Measurements from ENCODE around the gene WASHC3. TPM values are rescaled to one million over a fixed set of nuclear protein-coding genes. Genes with fewer than 3 reads are reported as not detected.

WASHC3 gene
- total RNA-seq, 3 donors from 2014 or later, result 68.1 to 99.9 (median 74.1) TPM

- Histone ChIP-seq H3K36me3 (no peaks in the 10 kb centered on the region), H3K9me3 (no peaks in the 10 kb centered on the region), H3K4me1 (no peaks in the 10 kb centered on the region), H3K27ac (no peak overlapping the region), H3K27me3 (no peaks in the 10 kb centered on the region), H3K4me3 (no peak overlapping the region)
- no peak for DNase-seq (ENCODE audit: low spot score in 2 of 2)
- no peak for TF ChIP-seq POLR2A (IDR thresholded peaks at IDR 0.05)
- no peak for TF ChIP-seq CTCF (IDR thresholded peaks at IDR 0.05)
- no peak for TF ChIP-seq POLR2AphosphoS5 (IDR thresholded peaks at IDR 0.05)
- intact Hi-C loops (cut with DNase I; ENCODE audit: low total_unique reads), result no loop called here
These were observed 93.0 kb downstream of the WASHC3 start for GRCh38 chr12:101968770-101969169.

DNA sequence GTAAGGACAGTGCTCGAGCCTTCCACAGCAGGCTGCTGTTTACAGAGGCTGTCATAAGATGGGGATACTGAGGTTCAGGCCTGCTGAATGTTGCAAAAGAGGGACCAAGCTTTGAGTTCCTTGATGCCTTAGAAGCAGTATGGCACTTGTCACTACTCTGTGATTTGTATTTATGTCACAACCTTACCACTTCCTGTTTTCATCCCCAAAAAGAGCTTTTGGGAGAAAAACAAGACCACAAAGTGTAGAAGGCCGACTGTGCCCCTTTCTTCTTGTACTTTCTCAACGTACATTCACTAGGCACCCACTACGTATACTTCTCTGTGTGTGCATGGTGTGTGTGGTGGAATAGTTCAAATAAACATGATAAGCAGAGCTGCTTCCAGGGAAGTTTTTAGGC, 94.3 kb downstream of the WASHC3 start:
- no peaks in the 10 kb centered on the region for H3K9me3 ChIP-seq
- H3K27ac ChIP-seq, result no peak overlapping the region
- intact Hi-C loops (cut with DNase I; ENCODE audit: low total_unique reads), result no loop called here
- H3K36me3 ChIP-seq, result no peaks in the 10 kb centered on the region
- DNase-seq (ENCODE audit: low spot score in 2 of 2), result no peak
- no peaks in the 10 kb centered on the region for H3K27me3 ChIP-seq
- TF ChIP-seq CTCF (IDR thresholded peaks at IDR 0.05), result no peak
- no peak for TF ChIP-seq POLR2AphosphoS5 (IDR thresholded peaks at IDR 0.05)
- no peak for TF ChIP-seq POLR2A (IDR thresholded peaks at IDR 0.05)
- no peak overlapping the region for H3K4me3 ChIP-seq
- no peaks in the 10 kb centered on the region for H3K4me1 ChIP-seq

DNA sequence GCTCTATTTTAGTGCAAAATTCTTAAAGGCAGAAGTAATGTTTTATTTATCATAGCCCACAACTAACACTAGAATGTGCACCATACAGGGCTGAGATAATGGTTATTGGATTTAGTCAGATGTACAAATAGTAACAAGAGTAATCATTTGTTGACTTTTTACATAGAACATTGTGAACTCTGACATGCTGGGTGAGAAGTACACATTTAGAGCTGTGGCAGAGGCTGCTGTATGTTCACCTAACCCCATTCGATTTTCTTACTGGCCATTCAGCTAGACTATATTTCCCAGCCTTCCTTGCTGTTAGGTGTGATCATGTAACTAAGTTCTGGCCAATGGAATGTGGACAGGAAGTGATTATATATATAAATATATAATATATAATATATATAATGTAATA, 95.3 kb downstream of the WASHC3 start:
- intact Hi-C loops (cut with DNase I; ENCODE audit: low total_unique reads), result no loop called here
- Histone ChIP-seq H3K9me3 (no peaks in the 10 kb centered on the region), H3K27me3 (no peaks in the 10 kb centered on the region), H3K36me3 (no peaks in the 10 kb centered on the region), H3K27ac (no peak overlapping the region), H3K4me3 (no peak overlapping the region), H3K4me1 (no peaks in the 10 kb centered on the region)
- no peak for DNase-seq (ENCODE audit: low spot score in 2 of 2)
- no peak for TF ChIP-seq POLR2AphosphoS5 (IDR thresholded peaks at IDR 0.05)

GRCh38 chr12:101963697-101964096, 98.1 kb downstream of the WASHC3 start:
- intact Hi-C loops (cut with DNase I; ENCODE audit: low total_unique reads), result no loop called here
- TF ChIP-seq CTCF (IDR thresholded peaks at IDR 0.05) (no peak), POLR2AphosphoS5 (IDR thresholded peaks at IDR 0.05) (no peak), POLR2A (IDR thresholded peaks at IDR 0.05) (no peak)
- H3K36me3 ChIP-seq, result no peaks in the 10 kb centered on the region
- no peak overlapping the region for H3K27ac ChIP-seq
- no peaks in the 10 kb centered on the region for H3K4me1 ChIP-seq
- H3K27me3 ChIP-seq, result no peaks in the 10 kb centered on the region
- no peaks in the 10 kb centered on the region for H3K9me3 ChIP-seq
- no peak overlapping the region for H3K4me3 ChIP-seq
- no peak for DNase-seq (ENCODE audit: low spot score in 2 of 2)

Other genes with a start within 250 kb of the WASHC3 start
- gene GNPTAB, start 231.0 kb downstream of the WASHC3 start, total RNA-seq, result 10 to 100 TPM; 37.4 to 59.0 (median 39.7) TPM
- gene DRAM1, start 184.4 kb downstream of the WASHC3 start, total RNA-seq, result 10 to 100 TPM; 31.2 to 32.4 (median 31.6) TPM
- 10 to 100 TPM; 16.7 to 17.9 (median 17.9) TPM for gene NUP37, start 58.1 kb upstream of the WASHC3 start, total RNA-seq
- gene PARPBP, start 58.2 kb upstream of the WASHC3 start, total RNA-seq, result 1 to 10 TPM; 1.1 to 3.9 (median 2.3) TPM
- gene PMCH, start 135.8 kb upstream of the WASHC3 start, total RNA-seq, result not detected

Data from breast epithelium (tissue), 4 donors.